Thoracic aorta (tissue), 2 donors: Measurements from ENCODE around the gene EFR3B. TPM values are rescaled to one million over a fixed set of nuclear protein-coding genes. Genes with fewer than 3 reads are reported as not detected.
"Not testable (repeated sequence)": the region's sequence is repeated elsewhere in the genome, so short reads cannot be mapped to it uniquely, and the experiment has no call there.

Experiments
- ATAC-seq: fragments of 150-250 bp; one replicate; pipeline ENCODE4 v1.8.0; 2017; ENCODE audit warnings: low read depth; ENCODE audit not compliant: insufficient number of reproducible peaks, low FRiP score
- DNase-seq: peaks from one replicate; pipeline ENCODE4 v3.0.0-alpha.2; 2020; ENCODE audit warnings: low spot score
- H3K27ac ChIP-seq, 2 donors: fragments of 200-600 bp; sonication (generic); 1 replicate in 1 of 2; 2 replicates in 1 of 2; pipeline ENCODE4 v1.5.1; 2016; ENCODE audit warnings: mild to moderate bottlenecking in 2 of 2, moderate library complexity in 2 of 2
- H3K27me3 ChIP-seq: fragments of 200-600 bp; sonication (generic); replicated peaks from 2 replicates; pipeline ENCODE4 v1.6.0; 2016; ENCODE audit warnings: mild to moderate bottlenecking; ENCODE audit not compliant: insufficient read depth
- H3K36me3 ChIP-seq: fragments of 200-600 bp; sonication (generic); one replicate; pipeline ENCODE4 v1.5.1; 2016
- H3K4me1 ChIP-seq, 2 donors: fragments of 200-600 bp; sonication (generic); 1 replicate in 1 of 2; 2 replicates in 1 of 2; pipeline versions ENCODE4 v1.5.1 to v1.6.0; 2016; ENCODE audit warnings: low read depth in 2 of 2, mild to moderate bottlenecking in 1 of 2; ENCODE audit not compliant: control insufficient read depth in 1 of 2
- H3K4me3 ChIP-seq: fragments of 200-600 bp; sonication (generic); 2 replicates; pipeline ENCODE4 v1.5.1; 2016; ENCODE audit warnings: mild to moderate bottlenecking
- H3K9me3 ChIP-seq: fragments of 200-600 bp; sonication (generic); 2 replicates; pipeline ENCODE4 v1.5.1; 2016
- CTCF ChIP-seq: fragments of 200-600 bp; sonication (generic); IDR thresholded peaks from one replicate; pipeline ENCODE4 v1.5.1; 2019; ENCODE audit warnings: antibody characterized with exemption
- total RNA-seq, 2 donors: library from RNA; depleted of rRNA; stranded (reverse); fragments of >200 nt; gene quantifications; one replicate each; pipeline versions ENCODE4 v1.1.0 to v1.2.3, GENCODE V29; 2016

Gene EFR3B
- total RNA-seq, 2 donors from 2014 or later: 0.81 to 1.4 TPM

- no peak for ATAC-seq
- Histone ChIP-seq H3K9me3 (no peaks in the 10 kb centered on the region), H3K27me3 (no peaks in the 10 kb centered on the region), H3K4me3 (peak overlapping the region; percentile 47), H3K4me1 (peaks cover 0 to 5% of the 10 kb centered on the region in 2 donors), H3K36me3 (no peaks in the 10 kb centered on the region), H3K27ac (no peak overlapping the region)
- no peak for DNase-seq
- TF ChIP-seq CTCF: no peak
Measured at GRCh38 chr2:25131567-25132298, 89.9 kb downstream of the EFR3B start.

- Histone ChIP-seq H3K36me3 (no peaks in the 10 kb centered on the region), H3K4me3 (peak overlapping the region; percentile 47), H3K27me3 (no peaks in the 10 kb centered on the region), H3K27ac (no peak overlapping the region), H3K4me1 (peaks cover 0 to 5% of the 10 kb centered on the region in 2 donors), H3K9me3 (no peaks in the 10 kb centered on the region)
- TF ChIP-seq CTCF: no peak
- ATAC-seq: no peak
- no peak for DNase-seq
Measured at GRCh38 chr2:25132299-25132635, 90.4 kb downstream of the EFR3B start.

GRCh38 chr2:25132693-25133092 is 90.8 kb downstream of the EFR3B start:
- no peak for DNase-seq
- peaks cover 0 to 5% of the 10 kb centered on the region in 2 donors for H3K4me1 ChIP-seq
- no peaks in the 10 kb centered on the region for H3K36me3 ChIP-seq
- TF ChIP-seq CTCF: no peak
- H3K27ac ChIP-seq: no peak overlapping the region
- H3K4me3 ChIP-seq: no peak overlapping the region
- no peaks in the 10 kb centered on the region for H3K9me3 ChIP-seq
- H3K27me3 ChIP-seq: no peaks in the 10 kb centered on the region
- ATAC-seq: no peak

GRCh38 chr2:25140535-25140934 is 98.7 kb downstream of the EFR3B start:
- not testable (repeated sequence) for H3K36me3 ChIP-seq, H3K27ac ChIP-seq, H3K9me3 ChIP-seq, ATAC-seq, H3K27me3 ChIP-seq, DNase-seq, H3K4me3 ChIP-seq, H3K4me1 ChIP-seq

GRCh38 chr2:25141120-25141519 is 99.2 kb downstream of the EFR3B start:
- no peaks in the 10 kb centered on the region for H3K9me3 ChIP-seq
- H3K4me3 ChIP-seq: no peak overlapping the region
- no peak for ATAC-seq
- no peaks in the 10 kb centered on the region for H3K36me3 ChIP-seq
- no peaks in the 10 kb centered on the region for H3K27me3 ChIP-seq
- DNase-seq: no peak
- no peaks in the 10 kb centered on the region for H3K4me1 ChIP-seq
- no peak for TF ChIP-seq CTCF
- no peak overlapping the region for H3K27ac ChIP-seq

- no peaks in the 10 kb centered on the region for H3K9me3 ChIP-seq
- H3K27me3 ChIP-seq: no peaks in the 10 kb centered on the region
- no peak for DNase-seq
- H3K36me3 ChIP-seq: no peaks in the 10 kb centered on the region
- no peak for ATAC-seq
- no peak for TF ChIP-seq CTCF
- H3K27ac ChIP-seq: no peak overlapping the region
- no peaks in the 10 kb centered on the region for H3K4me1 ChIP-seq
- no peak overlapping the region for H3K4me3 ChIP-seq
Measured at GRCh38 chr2:25145803-25146202, 103.9 kb downstream of the EFR3B start.
